KOPT-K1 (cell line): ENCODE measurements around the gene ZNF580.

Experiments
- H3K27ac ChIP-seq: fragments of 200-600 bp; sonication (generic); 2 replicates; pipeline ENCODE4 v1.5.1; 2016; ENCODE audit warnings: antibody characterized with exemption, mild to moderate bottlenecking, low read depth, low read length; ENCODE audit not compliant: poor library complexity, severe bottlenecking
- H3K36me3 ChIP-seq: fragments of 200-600 bp; sonication (generic); 2 replicates; pipeline ENCODE4 v1.5.1; 2017; ENCODE audit warnings: antibody characterized with exemption, mild to moderate bottlenecking, low read length, moderate library complexity; ENCODE audit not compliant: insufficient read depth
- H3K9me3 ChIP-seq: fragments of 200-600 bp; sonication (generic); 2 replicates; pipeline ENCODE4 v1.5.1; 2017; ENCODE audit warnings: antibody characterized with exemption, low read length, mild to moderate bottlenecking; ENCODE audit not compliant: insufficient read depth, poor library complexity, severe bottlenecking

Gene ZNF580

GRCh38 chr19:55625004-55625326 is 15.8 kb upstream of the ZNF580 start:
- Histone ChIP-seq H3K36me3 (no peaks in the 10 kb centered on the region), H3K27ac (no peak overlapping the region), H3K9me3 (no peaks in the 10 kb centered on the region)

- no peak overlapping the region for H3K27ac ChIP-seq
- H3K36me3 ChIP-seq = no peaks in the 10 kb centered on the region
- H3K9me3 ChIP-seq = no peaks in the 10 kb centered on the region
These were observed 14.5 kb upstream of the ZNF580 start for GRCh38 chr19:55626350-55626749.

DNA sequence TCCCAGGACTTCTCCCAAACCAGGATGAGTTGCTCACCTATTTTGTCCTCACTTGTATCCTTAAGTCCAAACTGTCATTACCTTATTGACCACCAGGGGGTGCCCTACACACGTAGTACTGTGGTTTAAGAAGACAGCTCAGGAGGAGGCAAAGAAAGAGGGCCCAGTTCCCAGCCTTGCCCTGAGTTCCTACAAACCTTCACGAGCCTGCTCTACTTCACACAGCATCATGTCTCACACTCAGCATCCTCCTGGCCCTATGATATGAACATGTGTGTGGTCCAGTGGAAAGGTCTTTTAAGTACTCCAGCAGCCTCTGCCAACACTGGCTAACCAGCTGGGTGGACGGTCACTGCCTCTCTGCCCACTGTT is 8.4 kb upstream of the ZNF580 start:
- H3K27ac ChIP-seq = no peak overlapping the region
- no peaks in the 10 kb centered on the region for H3K36me3 ChIP-seq
- H3K9me3 ChIP-seq = no peaks in the 10 kb centered on the region

DNA sequence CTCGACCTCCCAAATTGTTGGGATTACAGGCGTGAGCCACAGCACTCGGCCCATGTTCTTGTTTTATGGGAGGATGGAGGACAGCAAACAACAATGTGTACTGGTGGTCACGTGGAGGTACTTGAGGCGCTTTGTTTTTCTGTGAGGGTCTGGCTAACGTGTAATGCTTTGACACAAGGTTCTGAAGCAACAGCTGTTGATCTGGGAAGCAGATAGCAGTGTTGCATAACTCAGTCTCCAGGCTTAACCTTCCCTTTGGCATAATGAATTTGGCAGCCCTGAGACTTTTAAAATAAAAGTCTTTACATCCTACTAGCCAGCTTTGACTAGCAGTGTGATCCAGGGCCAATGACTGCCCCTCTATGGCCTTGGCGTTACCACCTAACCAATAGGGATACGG is 6.9 kb upstream of the ZNF580 start:
- Histone ChIP-seq H3K36me3 (no peaks in the 10 kb centered on the region), H3K9me3 (no peaks in the 10 kb centered on the region), H3K27ac (no peak overlapping the region)

DNA sequence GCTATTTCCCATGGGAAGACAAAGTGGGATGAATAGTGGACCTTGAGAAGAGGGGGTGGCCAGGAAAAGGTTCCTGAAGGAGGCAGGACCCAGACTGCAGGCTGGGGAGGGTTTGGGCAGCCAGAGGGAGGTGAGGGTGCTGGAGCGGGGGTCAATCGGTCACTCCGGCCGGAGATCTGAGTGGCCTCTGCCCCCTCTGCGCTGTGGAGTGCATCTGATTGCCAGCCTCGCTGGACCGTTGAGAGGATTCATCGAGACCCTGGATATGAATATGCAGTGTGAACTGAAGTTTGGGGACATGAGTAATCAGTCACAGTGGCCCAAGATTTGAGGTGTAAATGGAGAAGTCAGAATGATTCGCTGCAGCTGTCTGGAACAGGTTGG is 5.5 kb upstream of the ZNF580 start:
- no peaks in the 10 kb centered on the region for H3K9me3 ChIP-seq
- no peaks in the 10 kb centered on the region for H3K36me3 ChIP-seq
- H3K27ac ChIP-seq = peak overlapping the region; percentile 83

DNA sequence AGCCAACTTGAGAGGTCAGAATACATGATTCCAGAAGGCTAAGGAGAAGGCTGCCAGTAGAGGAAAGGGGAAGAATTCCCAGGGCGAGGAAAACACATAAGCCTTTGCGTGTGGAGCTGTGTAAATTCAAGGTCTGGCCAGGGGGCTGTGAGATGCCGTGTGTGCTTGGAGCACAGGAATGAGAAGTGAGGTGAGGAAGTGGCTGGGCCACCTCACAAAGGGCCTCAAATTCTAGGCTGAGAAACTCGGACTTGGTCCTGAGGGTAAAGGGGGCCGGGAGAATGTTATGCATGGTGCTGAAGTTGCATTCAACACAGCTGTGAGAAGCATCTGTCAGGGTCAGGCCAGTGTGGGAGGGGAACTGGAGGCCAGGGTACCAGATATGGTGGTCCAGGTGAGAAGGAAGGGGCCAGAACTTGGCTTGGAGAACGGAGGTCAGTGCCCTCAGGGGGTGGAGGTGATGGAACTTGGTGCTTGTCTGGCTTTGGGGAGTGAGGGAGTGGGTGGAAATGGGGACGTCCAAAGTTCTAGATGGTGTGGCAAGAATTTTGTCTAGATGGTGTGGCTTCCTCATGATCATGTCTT is 4.9 kb upstream of the ZNF580 start:
- peak overlapping the region; percentile 83 for H3K27ac ChIP-seq
- H3K36me3 ChIP-seq = no peaks in the 10 kb centered on the region
- H3K9me3 ChIP-seq = no peaks in the 10 kb centered on the region

DNA sequence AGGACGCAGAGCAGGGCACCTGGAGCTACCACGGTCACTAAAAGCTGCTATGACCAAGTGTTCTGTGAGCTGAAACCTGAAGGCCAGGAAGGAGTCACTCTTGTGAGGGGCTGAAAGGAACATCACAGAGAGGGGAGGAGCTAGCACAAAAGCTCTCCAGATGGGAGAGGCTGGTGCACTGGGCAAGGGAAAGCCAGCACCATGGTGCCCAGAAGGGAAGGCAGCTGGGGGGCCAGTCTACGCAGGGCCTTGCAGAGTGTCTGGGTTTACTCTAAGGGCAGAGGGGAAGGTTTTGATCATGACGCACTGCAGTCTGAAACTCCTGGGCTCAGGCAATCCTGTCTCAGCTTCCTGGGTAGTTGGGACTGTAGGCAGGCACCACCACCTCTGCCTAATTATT is 4.1 kb upstream of the ZNF580 start:
- H3K9me3 ChIP-seq = no peaks in the 10 kb centered on the region
- no peaks in the 10 kb centered on the region for H3K36me3 ChIP-seq
- no peak overlapping the region for H3K27ac ChIP-seq

GRCh38 chr19:55637534-55637933 is 3.3 kb upstream of the ZNF580 start:
- Histone ChIP-seq H3K36me3 (no peaks in the 10 kb centered on the region), H3K27ac (no peak overlapping the region), H3K9me3 (no peaks in the 10 kb centered on the region)

DNA sequence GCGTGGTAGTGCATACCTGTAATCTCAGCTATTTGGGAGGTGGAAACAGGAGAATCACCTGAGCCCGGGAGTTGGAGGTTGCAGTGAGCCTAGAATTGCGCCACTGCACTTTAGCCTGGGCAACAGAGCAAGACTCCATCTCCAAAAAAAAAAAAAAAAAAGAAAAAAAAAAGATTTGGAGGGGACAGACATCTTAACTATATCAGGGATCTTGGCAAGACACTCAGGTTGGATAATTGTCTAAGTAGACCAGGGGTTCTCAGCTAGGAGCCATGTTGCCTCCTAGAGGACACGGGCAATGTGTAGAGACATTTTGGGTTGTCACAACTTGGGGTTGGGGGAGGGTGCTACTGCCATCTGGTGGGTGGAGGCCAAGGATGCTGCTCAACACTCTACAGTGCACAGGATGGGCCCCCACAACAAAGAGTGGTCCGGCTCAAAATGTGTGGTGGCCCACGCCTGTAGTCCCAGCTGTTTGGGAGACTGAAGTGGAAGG is 1.9 kb upstream of the ZNF580 start:
- Histone ChIP-seq H3K9me3 (no peaks in the 10 kb centered on the region), H3K36me3 (no peaks in the 10 kb centered on the region), H3K27ac (no peak overlapping the region)

DNA sequence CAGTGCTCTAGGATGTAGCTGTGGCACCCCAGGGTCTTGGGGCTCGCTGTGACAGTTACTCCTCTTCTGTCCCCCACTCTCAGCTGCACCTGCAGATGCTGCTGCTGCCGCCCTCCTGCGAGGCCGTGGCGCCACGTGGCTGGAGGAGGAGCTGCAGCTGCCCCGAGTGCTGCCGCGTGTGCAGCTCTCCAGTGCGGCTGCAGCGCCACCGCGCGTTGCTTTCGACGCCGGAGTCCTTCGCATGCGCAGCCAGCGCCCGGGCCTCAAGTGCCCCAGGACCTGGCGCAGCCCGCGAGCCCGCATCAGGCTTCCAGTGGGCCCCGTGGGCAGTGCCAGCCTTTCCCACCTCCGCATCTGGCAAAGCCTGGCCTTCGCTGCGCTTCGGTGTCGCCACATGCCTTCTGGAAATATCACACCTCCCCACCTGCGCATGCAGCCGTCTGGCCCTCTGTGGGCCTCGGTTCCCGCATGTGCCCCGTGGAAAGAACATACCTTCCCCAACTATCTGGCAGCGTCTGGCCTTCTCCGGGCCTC is 692 bp upstream of the ZNF580 start:
- peak overlapping the region; percentile 72 for H3K27ac ChIP-seq
- no peaks in the 10 kb centered on the region for H3K9me3 ChIP-seq
- H3K36me3 ChIP-seq = peaks cover 7% of the 10 kb centered on the region

DNA sequence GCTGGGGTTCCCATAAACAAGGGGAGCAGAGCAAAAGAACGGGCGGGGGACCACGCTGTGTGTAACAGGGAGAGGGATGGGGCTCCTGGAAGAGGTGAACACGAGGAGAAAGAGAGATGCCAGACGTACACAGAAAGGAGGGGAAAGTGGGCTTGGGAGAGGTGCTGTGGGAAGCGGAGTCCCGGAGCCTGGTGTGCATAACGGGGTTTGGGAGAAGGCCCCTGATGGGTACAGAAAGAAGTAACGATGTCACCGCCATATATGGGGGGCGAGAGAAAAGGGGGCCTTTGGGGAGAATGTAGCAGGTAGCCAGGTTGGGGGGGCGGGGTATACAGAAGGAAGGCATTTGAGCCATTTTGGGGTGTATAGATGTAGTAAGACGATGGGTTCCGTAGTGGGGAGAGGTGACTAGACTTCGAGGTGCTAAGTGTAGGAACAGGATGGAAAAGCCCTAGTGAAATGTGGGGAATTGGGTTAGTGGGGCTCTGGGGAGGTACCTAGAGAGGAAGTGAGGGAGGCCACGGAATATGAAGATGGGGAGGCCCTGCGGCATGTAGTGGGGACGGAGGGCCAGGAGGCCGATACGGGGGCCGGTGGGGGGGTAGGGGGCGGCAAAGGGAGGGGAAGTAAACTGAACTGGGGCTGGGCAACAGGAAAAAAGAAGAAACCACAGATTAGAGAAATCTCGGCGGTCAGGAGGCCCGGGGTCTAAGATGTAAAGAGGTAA is 787 bp downstream of the ZNF580 start:
- Histone ChIP-seq H3K9me3 (no peaks in the 10 kb centered on the region), H3K36me3 (peaks cover 19% of the 10 kb centered on the region), H3K27ac (peak overlapping the region; percentile 72)

- H3K9me3 ChIP-seq = no peaks in the 10 kb centered on the region
- H3K36me3 ChIP-seq = peaks cover 19% of the 10 kb centered on the region
- peak overlapping the region; percentile 72 for H3K27ac ChIP-seq
These were observed 1.6 kb downstream of the ZNF580 start for GRCh38 chr19:55642153-55643002.

- peak within 1 kb of the TSS; percentile 72 for H3K27ac ChIP-seq
- H3K36me3 ChIP-seq = peaks cover 19% of the 10 kb centered on the region
- H3K9me3 ChIP-seq = no peaks in the 10 kb centered on the region
These were observed 2.4 kb downstream of the ZNF580 start, which contains the start of gene ZNF581 for GRCh38 chr19:55643003-55643886. TSS of gene ZNF581 (plus strand) at chr19:55643649. CDS start at chr19:55644572, 923 bp downstream.

GRCh38 chr19:55643887-55644176 is 3.0 kb downstream of the ZNF580 start:
- peaks cover 19% of the 10 kb centered on the region for H3K36me3 ChIP-seq
- H3K27ac ChIP-seq = peak overlapping the region; percentile 72
- no peaks in the 10 kb centered on the region for H3K9me3 ChIP-seq
